K562 (cell line): ENCODE measurements around the gene HP. TPM values are rescaled to one million over a fixed set of nuclear protein-coding genes. Genes with fewer than 3 reads are reported as not detected.

ENCODE experiments used
- ATAC-seq: fragments of 200-7000 bp; cut with Tn5 transposase; 3 replicates; pipeline ENCODE4 v1.9.1; 2020; ENCODE audit warnings: moderate library complexity
- BruUV-seq: library from RNA; stranded (reverse); fragments of 400-500 nt; replicated peaks from 2 replicates; lab custom pipeline; 2021; lab: Mats Ljungman, UMichigan
- CTCF ChIA-PET: fragments of 300-600 bp; formaldehyde crosslinking; extraction: SDS; loops from one replicate; lab custom pipeline; 2021; ENCODE audit warnings: low intra/inter-chr PET ratio; lab: Yijun Ruan, JAX
- POLR2A ChIA-PET: fragments of 300-600, 350-650 bp; sonication (Branson Sonifier 250); formaldehyde crosslinking; extraction: SDS; loops from one replicate; lab custom pipeline; 2021; ENCODE audit warnings: antibody characterized with exemption, inconsistent platforms; lab: Yijun Ruan, JAX
- DNase-seq, 4 experiments: peaks; one replicate each; pipeline versions ENCODE4 v3.0.0 to v3.0.0-alpha.2; 2011 to 2018; ENCODE audit warnings: low spot score in 3 of 4, mixed read lengths in 3 of 4; ENCODE audit errors: extremely low read depth in 1 of 4
- FAIRE-seq: peaks from 2 replicates; lab custom pipeline; 2011; peaks lifted over from hg19 to GRCh38; lab: Jason Lieb, UNC
- H2AFZ ChIP-seq: 2 replicates; pipeline ENCODE4 v1.6.0; 2011; ENCODE audit warnings: low read depth, low read length, control low read depth, inconsistent platforms
- H3K27ac ChIP-seq: fragments of 200-600 bp; 3 replicates; pipeline ENCODE4 v1.8.0; 2011; ENCODE audit warnings: low read depth, mild to moderate bottlenecking, control low read depth, inconsistent platforms, low read length, moderate library complexity, mixed read lengths; ENCODE audit errors: extremely low read depth
- H3K27me3 ChIP-seq, 2 experiments: fragments of 300-600 bp in 1 of 2; 2 replicates in 1 of 2; 3 replicates in 1 of 2; pipeline versions ENCODE4 v1.6.0 to v1.8.0; 2011; ENCODE audit warnings: inconsistent platforms in 2 of 2, low read length in 2 of 2, mild to moderate bottlenecking in 1 of 2, mixed read lengths in 1 of 2, moderate library complexity in 1 of 2; ENCODE audit not compliant: control insufficient read depth in 2 of 2, insufficient read depth in 2 of 2
- H3K36me3 ChIP-seq: fragments of 300-600 bp; 3 replicates; pipeline ENCODE4 v1.8.0; 2011; ENCODE audit warnings: mild to moderate bottlenecking, low read length, inconsistent platforms; ENCODE audit not compliant: control insufficient read depth, insufficient read depth
- H3K4me1 ChIP-seq, 2 experiments: fragments of 200-600 bp in 1 of 2; replicated peaks in 1 of 2; 2 replicates in 1 of 2; 3 replicates in 1 of 2; pipeline versions ENCODE4 v1.5.1 to v1.8.0; 2011; ENCODE audit warnings: inconsistent platforms in 2 of 2, low read length in 2 of 2, mild to moderate bottlenecking in 1 of 2, mixed read lengths in 1 of 2, moderate library complexity in 1 of 2; ENCODE audit not compliant: control insufficient read depth in 2 of 2, insufficient read depth in 2 of 2
- H3K4me2 ChIP-seq: 2 replicates; pipeline ENCODE4 v1.6.1; 2011; ENCODE audit warnings: low read length, control low read depth, inconsistent platforms, mixed read lengths; ENCODE audit not compliant: insufficient read depth
- H3K4me3 ChIP-seq: fragments of 200-600 bp; sonication (generic), shearing (Covaris generic); 2 replicates; pipeline ENCODE4 v1.5.1; 2016; ENCODE audit warnings: control low read depth, inconsistent platforms
- H3K79me2 ChIP-seq: fragments of 200-600 bp; 3 replicates; pipeline ENCODE4 v1.8.0; 2011; ENCODE audit warnings: low read length, inconsistent platforms; ENCODE audit not compliant: control insufficient read depth, insufficient read depth
- H3K9ac ChIP-seq, 2 experiments: 2 replicates each; pipeline versions ENCODE4 v1.6.0 to v1.6.1; 2011; ENCODE audit warnings: low read depth in 2 of 2, low read length in 2 of 2, control low read depth in 1 of 2, inconsistent platforms in 1 of 2, mild to moderate bottlenecking in 1 of 2, mixed read lengths in 1 of 2; ENCODE audit not compliant: insufficient read depth in 1 of 2
- H3K9me1 ChIP-seq: one replicate; pipeline ENCODE4 v1.6.0; 2011; ENCODE audit warnings: inconsistent platforms, mild to moderate bottlenecking, low read length, moderate library complexity; ENCODE audit not compliant: control insufficient read depth, insufficient read depth
- H3K9me3 ChIP-seq: replicated peaks from 2 replicates; pipeline ENCODE4 v1.5.1; 2011; ENCODE audit warnings: low read depth, low read length, inconsistent platforms; ENCODE audit not compliant: control insufficient read depth, insufficient read depth
- H4K20me1 ChIP-seq: replicated peaks from 2 replicates; pipeline ENCODE4 v1.6.1; 2011; ENCODE audit warnings: low read length, inconsistent platforms, mixed read lengths; ENCODE audit not compliant: control insufficient read depth, insufficient read depth
- HOXB6 ChIP-seq: fragments of 250-450 bp; sonication (Bioruptor Pico); IDR thresholded peaks from 2 replicates; pipeline ENCODE4 v1.5.1; 2022; ENCODE audit warnings: mild to moderate bottlenecking, borderline replicate concordance
- RFX1 ChIP-seq: fragments of 450-650 bp; IDR thresholded peaks from 2 replicates; pipeline ENCODE4 v1.6.1; 2016; ENCODE audit warnings: mild to moderate bottlenecking, moderate library complexity
- TEAD2 ChIP-seq: fragments of 450-650 bp; IDR thresholded peaks from 2 replicates; pipeline ENCODE4 v1.6.1; 2016; ENCODE audit warnings: missing genetic modification characterization, control low read depth, missing compliant biosample characterization
- WGBS: fragments of 100-300 bp; shearing (Covaris generic); methylation state at CpG from one replicate; pipeline ENCODE4 v1.1.6; 2016; ENCODE audit warnings: low coverage, mixed read lengths; ENCODE audit not compliant: insufficient coverage; ENCODE audit errors: missing lambda C conversion rate; 5-methylcytosine and 5-hydroxymethylcytosine counted together
- in situ Hi-C: fragments of 300-500 bp; cut with MboI; formaldehyde crosslinking; loops from 4 replicates; pipeline ENCODE4 v1.15.0; 2018; ENCODE audit warnings: inconsistent platforms, mixed read lengths
- intact Hi-C: fragments of 100-400 bp; cut with micrococcal nuclease; formaldehyde crosslinking; loops from 2 replicates; pipeline ENCODE4 v1.14.2; 2022
- polyA plus RNA-seq, 8 experiments: library from polyadenylated mRNA; depleted of rRNA in 4 of 8; stranded (reverse) in 5 of 8; unstranded in 3 of 8; fragments of >200 nt; fragmentation: Nextera tagmentation in 2 of 8; fragmentation: Illumina TruSeq in 1 of 8; extraction: Ambion mirVana in 2 of 8; extraction: Trizol in 1 of 8; gene quantifications; 2 replicates each; pipeline versions ENCODE4 v1.2.1 to v1.2.3, GENCODE V29; 2011 to 2014; ENCODE audit warnings: inconsistent platforms in 1 of 8, missing spikeins in 1 of 8
- total RNA-seq, 7 experiments: library from RNA; depleted of rRNA in 6 of 7; stranded (reverse); fragments of >200 nt in 6 of 7; fragmentation: Illumina TruSeq in 2 of 7; extraction: Trizol in 2 of 7; gene quantifications; 2 replicates each; pipeline versions ENCODE4 v1.2.1 to v1.2.3, GENCODE V29; 2011 to 2021; ENCODE audit warnings: low replicate concordance in 1 of 7
- TF ChIP-seq, protein P1 (sequence below): IDR thresholded peaks from 2 replicates; pipeline ENCODE4 v1.6.1; 2011; ENCODE audit not compliant: insufficient read length; ENCODE audit errors: extremely low read depth
- TF ChIP-seq, protein P2 (sequence below): sonication (generic); formaldehyde crosslinking; IDR thresholded peaks from 2 replicates; pipeline ENCODE4 v1.8.0; 2022; ENCODE audit warnings: mild to moderate bottlenecking, low read depth, missing genetic modification reagents
- TF ChIP-seq, protein P3 (sequence below): fragments of 450-650 bp; IDR thresholded peaks from 2 replicates; pipeline ENCODE4 v1.6.1; 2016; ENCODE audit warnings: missing biosample characterization, missing genetic modification characterization

HP gene
- total and polyA plus RNA-seq, 9 of the 15 experiments (the other 6 are each of a cell fraction or from before 2014, with no cell fraction given) = 0.04 to 8.7 TPM; not detected in 7

DNA sequence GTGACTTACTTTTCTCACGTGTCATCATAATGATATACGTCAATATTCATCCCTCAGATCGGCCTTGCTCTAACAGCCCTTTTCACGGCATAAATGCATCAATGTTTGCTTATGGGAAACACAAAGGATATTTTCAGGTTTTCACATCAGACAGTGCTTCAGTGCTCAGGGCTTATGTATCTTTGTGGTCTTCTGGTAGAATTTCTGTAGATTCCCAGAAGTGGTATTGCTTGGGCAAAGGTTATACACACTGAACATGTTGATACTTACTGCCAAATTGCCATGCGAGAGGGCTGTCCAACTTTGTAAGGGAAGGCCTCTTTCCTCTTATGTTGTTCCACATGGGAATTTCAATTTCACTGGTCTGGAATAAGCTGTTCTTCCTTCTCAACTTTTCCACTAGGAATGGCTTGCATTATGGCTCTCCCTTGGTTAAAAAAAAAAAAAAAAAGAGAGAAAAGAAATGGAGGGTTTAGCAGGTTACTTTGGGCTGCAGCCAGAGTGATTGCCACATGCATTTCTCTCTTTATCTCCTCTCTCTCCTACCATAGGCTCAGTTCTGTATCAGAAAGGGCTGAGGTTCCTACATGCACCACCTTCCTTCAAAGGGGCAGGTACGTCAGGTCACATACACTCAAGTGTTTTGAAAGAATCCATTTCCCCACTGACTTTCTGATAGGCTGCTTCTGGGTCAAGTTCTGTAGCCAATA is 26.5 kb upstream of the HP start:
- no peaks in the 10 kb centered on the region for H3K9me1 ChIP-seq
- ChIA-PET POLR2A (no interaction called here), CTCF (no interaction called here)
- H3K79me2 ChIP-seq = no peaks in the 10 kb centered on the region
- no peaks in the 10 kb centered on the region for H3K9me3 ChIP-seq
- no peak overlapping the region for H3K27ac ChIP-seq
- no peak for ATAC-seq
- H3K4me3 ChIP-seq = no peak overlapping the region
- H4K20me1 ChIP-seq = no peaks in the 10 kb centered on the region
- 79% methylated on average over 6 of the region's 6 CpGs for WGBS
- intact Hi-C loops = no loop called here
- peaks cover 32% of the 10 kb centered on the region for H3K36me3 ChIP-seq
- in situ Hi-C loops = no loop called here
- H3K9ac ChIP-seq = no peak overlapping the region
- no peak for DNase-seq
- FAIRE-seq = no peak
- H3K4me2 ChIP-seq = no peak overlapping the region
- TF ChIP-seq, protein P1, sequence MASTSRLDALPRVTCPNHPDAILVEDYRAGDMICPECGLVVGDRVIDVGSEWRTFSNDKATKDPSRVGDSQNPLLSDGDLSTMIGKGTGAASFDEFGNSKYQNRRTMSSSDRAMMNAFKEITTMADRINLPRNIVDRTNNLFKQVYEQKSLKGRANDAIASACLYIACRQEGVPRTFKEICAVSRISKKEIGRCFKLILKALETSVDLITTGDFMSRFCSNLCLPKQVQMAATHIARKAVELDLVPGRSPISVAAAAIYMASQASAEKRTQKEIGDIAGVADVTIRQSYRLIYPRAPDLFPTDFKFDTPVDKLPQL = no peak
- TF ChIP-seq, protein P2, sequence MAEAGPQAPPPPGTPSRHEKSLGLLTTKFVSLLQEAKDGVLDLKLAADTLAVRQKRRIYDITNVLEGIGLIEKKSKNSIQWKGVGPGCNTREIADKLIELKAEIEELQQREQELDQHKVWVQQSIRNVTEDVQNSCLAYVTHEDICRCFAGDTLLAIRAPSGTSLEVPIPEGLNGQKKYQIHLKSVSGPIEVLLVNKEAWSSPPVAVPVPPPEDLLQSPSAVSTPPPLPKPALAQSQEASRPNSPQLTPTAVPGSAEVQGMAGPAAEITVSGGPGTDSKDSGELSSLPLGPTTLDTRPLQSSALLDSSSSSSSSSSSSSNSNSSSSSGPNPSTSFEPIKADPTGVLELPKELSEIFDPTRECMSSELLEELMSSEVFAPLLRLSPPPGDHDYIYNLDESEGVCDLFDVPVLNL (CRISPR knock-in tag) = no peak
- TF ChIP-seq TEAD2 (no peak), HOXB6 (CRISPR knock-in tag) (no peak), RFX1 (no peak)
- TF ChIP-seq, protein P3, sequence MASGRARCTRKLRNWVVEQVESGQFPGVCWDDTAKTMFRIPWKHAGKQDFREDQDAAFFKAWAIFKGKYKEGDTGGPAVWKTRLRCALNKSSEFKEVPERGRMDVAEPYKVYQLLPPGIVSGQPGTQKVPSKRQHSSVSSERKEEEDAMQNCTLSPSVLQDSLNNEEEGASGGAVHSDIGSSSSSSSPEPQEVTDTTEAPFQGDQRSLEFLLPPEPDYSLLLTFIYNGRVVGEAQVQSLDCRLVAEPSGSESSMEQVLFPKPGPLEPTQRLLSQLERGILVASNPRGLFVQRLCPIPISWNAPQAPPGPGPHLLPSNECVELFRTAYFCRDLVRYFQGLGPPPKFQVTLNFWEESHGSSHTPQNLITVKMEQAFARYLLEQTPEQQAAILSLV (tag) = no peak
- no peaks in the 10 kb centered on the region for H3K27me3 ChIP-seq
- BruUV-seq = no TSS peak
- no peak overlapping the region for H2AFZ ChIP-seq
- no peaks in the 10 kb centered on the region; a peak in 1 of 5 replicates for H3K4me1 ChIP-seq
